Stimulated activated CD8-positive, alpha-beta memory T cell treated with anti-CD3 and anti-CD28 coated beads, Interleukin-4, amount 100 ng/mL, for 24 hours (primary cell): ENCODE results near the gene ITGA5.

Experiments
- DNase-seq: peaks from one replicate; pipeline ENCODE4 v3.0.0-alpha.2; 2020; ENCODE audit warnings: low read depth

ITGA5 gene

GRCh38 chr12:54352022-54352531 lies 67.0 kb downstream of the ITGA5 start:
- no peak for DNase-seq

- DNase-seq: no peak
Measured at GRCh38 chr12:54351341-54351740, 67.7 kb downstream of the ITGA5 start.

- no peak for DNase-seq
Measured at GRCh38 chr12:54350743-54351142, 68.3 kb downstream of the ITGA5 start.

GRCh38 chr12:54349679-54350078 lies 69.4 kb downstream of the ITGA5 start:
- DNase-seq: no peak

GRCh38 chr12:54349036-54349435 lies 70.0 kb downstream of the ITGA5 start:
- DNase-seq: no peak
